Ascending aorta (tissue), 2 donors: ENCODE results near the gene PIEZO2. TPM values are rescaled to one million over a fixed set of nuclear protein-coding genes. Genes with fewer than 3 reads are reported as not detected.

Source experiments
- DNase-seq, 2 donors: peaks; one replicate each; pipeline ENCODE4 v3.0.0-alpha.2; 2019; ENCODE audit warnings: low spot score in 2 of 2
- H3K27ac ChIP-seq, 2 donors: fragments of 200-600 bp; sonication (generic); one replicate each; pipeline ENCODE4 v1.5.1; 2016 to 2017; ENCODE audit warnings: mild to moderate bottlenecking in 1 of 2
- H3K27me3 ChIP-seq: fragments of 200-600 bp; sonication (generic); one replicate; pipeline ENCODE4 v1.5.1; 2017
- H3K36me3 ChIP-seq, 2 donors: fragments of 200-600 bp; sonication (generic); one replicate each; pipeline ENCODE4 v1.5.1; 2016
- H3K4me1 ChIP-seq, 2 donors: fragments of 200-600 bp; sonication (generic); one replicate each; pipeline ENCODE4 v1.5.1; 2016 to 2017; ENCODE audit warnings: mild to moderate bottlenecking in 1 of 2
- H3K4me3 ChIP-seq, 2 donors: fragments of 200-600 bp; sonication (generic); one replicate each; pipeline ENCODE4 v1.5.1; 2016 to 2017; ENCODE audit warnings: mild to moderate bottlenecking in 1 of 2
- H3K9me3 ChIP-seq, 2 donors: fragments of 200-600 bp; sonication (generic); one replicate each; pipeline ENCODE4 v1.5.1; 2016
- intact Hi-C: fragments of 100-400 bp; cut with DNase I; formaldehyde crosslinking; loops from one replicate; pipeline ENCODE4 v1.15.1; 2023
- total RNA-seq: library from RNA; depleted of rRNA; stranded (reverse); fragments of >200 nt; gene quantifications from one replicate; pipeline ENCODE4 v1.1.0, GENCODE V29; 2016
- TF ChIP-seq, protein P1 (sequence below), 3 experiments: fragments of 200-600 bp in 2 of 3; fragments of 450-650 bp in 1 of 3; sonication (generic) in 2 of 3; IDR thresholded peaks; one replicate each; pipeline ENCODE4 v1.5.1; 2016 to 2019; ENCODE audit warnings: antibody characterized with exemption in 3 of 3, mild to moderate bottlenecking in 1 of 3, moderate library complexity in 1 of 3

Gene PIEZO2
- total RNA-seq, 1 donor from 2014 or later, result 3.1 TPM

DNA sequence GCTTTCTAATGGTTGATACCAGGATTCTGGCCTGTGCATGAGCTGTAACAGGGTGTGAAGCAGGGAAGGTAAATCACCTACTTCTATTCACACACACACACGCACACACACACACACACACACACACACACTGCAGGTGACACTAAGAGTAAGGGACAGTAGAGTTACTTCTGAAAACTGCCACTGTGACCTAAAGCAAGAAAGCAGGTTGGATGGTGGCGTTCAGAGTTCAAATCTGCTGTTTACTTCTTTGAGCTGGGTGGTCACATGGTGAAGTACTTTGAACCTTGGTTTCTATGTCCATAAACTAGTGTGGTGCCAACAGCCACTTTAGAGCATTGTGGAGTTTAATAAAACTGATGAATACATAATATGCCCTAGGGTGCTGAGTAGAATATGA, 248.0 kb downstream of the PIEZO2 start:
- TF ChIP-seq, protein P1, sequence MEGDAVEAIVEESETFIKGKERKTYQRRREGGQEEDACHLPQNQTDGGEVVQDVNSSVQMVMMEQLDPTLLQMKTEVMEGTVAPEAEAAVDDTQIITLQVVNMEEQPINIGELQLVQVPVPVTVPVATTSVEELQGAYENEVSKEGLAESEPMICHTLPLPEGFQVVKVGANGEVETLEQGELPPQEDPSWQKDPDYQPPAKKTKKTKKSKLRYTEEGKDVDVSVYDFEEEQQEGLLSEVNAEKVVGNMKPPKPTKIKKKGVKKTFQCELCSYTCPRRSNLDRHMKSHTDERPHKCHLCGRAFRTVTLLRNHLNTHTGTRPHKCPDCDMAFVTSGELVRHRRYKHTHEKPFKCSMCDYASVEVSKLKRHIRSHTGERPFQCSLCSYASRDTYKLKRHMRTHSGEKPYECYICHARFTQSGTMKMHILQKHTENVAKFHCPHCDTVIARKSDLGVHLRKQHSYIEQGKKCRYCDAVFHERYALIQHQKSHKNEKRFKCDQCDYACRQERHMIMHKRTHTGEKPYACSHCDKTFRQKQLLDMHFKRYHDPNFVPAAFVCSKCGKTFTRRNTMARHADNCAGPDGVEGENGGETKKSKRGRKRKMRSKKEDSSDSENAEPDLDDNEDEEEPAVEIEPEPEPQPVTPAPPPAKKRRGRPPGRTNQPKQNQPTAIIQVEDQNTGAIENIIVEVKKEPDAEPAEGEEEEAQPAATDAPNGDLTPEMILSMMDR (IDR thresholded peaks at IDR 0.05), result no peak
- Histone ChIP-seq H3K9me3 (no peaks in the 10 kb centered on the region), H3K4me3 (no peak overlapping the region), H3K27me3 (no peaks in the 10 kb centered on the region), H3K4me1 (no peaks in the 10 kb centered on the region), H3K27ac (no peak overlapping the region), H3K36me3 (no peaks in the 10 kb centered on the region)
- DNase-seq, result no peak
- intact Hi-C loops, result no loop called here

DNA sequence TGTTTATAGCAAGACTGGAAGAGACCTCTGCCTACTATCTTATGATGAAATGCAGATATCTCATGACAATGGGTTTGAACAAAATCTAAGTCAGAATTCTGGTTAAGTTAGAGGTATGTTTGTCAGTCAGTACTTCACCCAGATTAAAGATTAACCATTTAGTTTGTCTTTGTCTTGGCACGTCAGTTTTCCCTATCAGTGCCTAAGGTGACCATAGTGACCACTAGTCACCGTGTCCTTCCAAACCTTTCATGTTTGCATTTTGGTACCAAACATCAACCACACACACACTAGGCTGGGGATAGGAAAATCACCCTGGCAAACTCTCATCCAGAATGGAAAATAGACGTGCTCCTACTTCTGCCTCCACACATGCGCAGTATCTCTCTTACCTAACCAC, 248.9 kb downstream of the PIEZO2 start:
- TF ChIP-seq, protein P1 (IDR thresholded peaks at IDR 0.05), result no peak
- Histone ChIP-seq H3K4me1 (no peaks in the 10 kb centered on the region), H3K4me3 (no peak overlapping the region), H3K36me3 (no peaks in the 10 kb centered on the region), H3K9me3 (no peaks in the 10 kb centered on the region), H3K27me3 (no peaks in the 10 kb centered on the region), H3K27ac (no peak overlapping the region)
- intact Hi-C loops, result no loop called here
- no peak for DNase-seq

DNA sequence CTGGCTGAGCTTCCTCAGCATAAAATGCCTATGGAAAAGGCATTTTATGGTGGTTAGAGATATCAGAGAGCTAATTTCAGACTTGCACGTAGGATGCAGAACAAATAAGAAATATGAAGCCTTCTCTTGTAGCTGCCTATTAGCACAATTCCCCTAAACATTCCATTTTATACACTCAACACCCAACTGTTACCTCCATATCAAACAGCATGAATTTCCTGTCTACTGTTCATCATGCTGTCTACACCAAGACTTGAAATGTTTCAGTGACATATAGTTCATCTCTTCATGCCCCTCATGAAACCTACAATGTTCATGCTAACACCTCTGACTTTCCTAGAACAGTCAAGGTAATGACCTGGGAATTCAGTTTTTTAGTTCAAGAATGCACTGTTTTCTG, 249.9 kb downstream of the PIEZO2 start:
- Histone ChIP-seq H3K27ac (no peak overlapping the region), H3K27me3 (no peaks in the 10 kb centered on the region), H3K9me3 (no peaks in the 10 kb centered on the region), H3K36me3 (no peaks in the 10 kb centered on the region), H3K4me3 (no peak overlapping the region), H3K4me1 (no peaks in the 10 kb centered on the region)
- DNase-seq, result no peak
- intact Hi-C loops, result no loop called here
- TF ChIP-seq, protein P1 (IDR thresholded peaks at IDR 0.05), result no peak

DNA sequence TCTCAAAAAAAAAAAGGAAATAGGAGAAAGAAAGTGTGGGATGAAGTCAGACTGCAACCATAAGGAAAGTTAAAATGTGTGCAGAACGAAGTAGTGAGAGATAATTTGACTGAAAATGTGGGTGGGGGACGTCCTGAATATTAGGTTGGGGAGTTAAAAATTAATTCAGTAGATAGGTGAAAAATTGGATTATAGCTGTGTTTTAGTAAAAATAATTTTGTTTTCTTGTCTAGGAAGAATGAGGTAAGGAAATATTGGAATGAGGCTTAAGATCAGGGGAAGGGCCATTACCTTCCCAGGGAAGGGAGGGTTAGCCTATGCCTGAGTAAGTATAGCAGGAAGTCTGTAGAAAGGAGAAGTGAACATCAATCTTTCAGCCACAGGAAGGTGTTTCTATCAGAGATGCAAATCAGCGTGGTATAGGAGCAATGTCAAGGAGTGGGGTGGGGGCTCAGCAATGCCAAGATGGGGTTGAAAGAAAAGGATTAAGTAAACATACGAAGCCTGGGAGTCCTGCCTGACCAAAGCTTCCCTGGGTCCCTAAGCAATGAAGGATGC, 250.9 kb downstream of the PIEZO2 start:
- TF ChIP-seq, protein P1 (IDR thresholded peaks at IDR 0.05), result no peak
- DNase-seq, result no peak
- H3K27ac ChIP-seq, result no peak overlapping the region
- no peak overlapping the region for H3K4me3 ChIP-seq
- intact Hi-C loops, result no loop called here
- no peaks in the 10 kb centered on the region for H3K9me3 ChIP-seq
- H3K4me1 ChIP-seq, result no peaks in the 10 kb centered on the region
- H3K36me3 ChIP-seq, result no peaks in the 10 kb centered on the region
- no peaks in the 10 kb centered on the region for H3K27me3 ChIP-seq

DNA sequence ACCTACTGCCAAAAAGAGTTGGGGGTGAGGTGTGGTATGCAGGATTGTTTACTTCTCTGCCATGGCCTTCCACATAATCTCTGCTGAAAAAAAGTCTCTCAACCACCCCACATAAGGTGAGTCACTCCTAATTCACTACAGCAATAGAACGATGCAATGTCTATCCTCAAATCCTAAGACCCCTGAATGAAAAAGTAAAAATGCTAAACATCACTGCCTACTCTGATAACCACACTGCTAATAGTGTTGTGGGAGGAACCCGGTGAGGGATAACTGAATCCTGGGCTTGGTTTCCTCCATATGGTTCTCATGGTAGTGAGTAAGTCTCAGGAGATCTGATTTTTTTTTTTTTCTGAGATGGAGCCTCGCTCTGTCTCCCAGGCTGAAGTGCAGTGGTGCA, 252.5 kb downstream of the PIEZO2 start:
- H3K27ac ChIP-seq, result no peak overlapping the region
- H3K9me3 ChIP-seq, result no peaks in the 10 kb centered on the region
- no peak for DNase-seq
- no peaks in the 10 kb centered on the region for H3K36me3 ChIP-seq
- H3K27me3 ChIP-seq, result no peaks in the 10 kb centered on the region
- TF ChIP-seq, protein P1 (IDR thresholded peaks at IDR 0.05), result no peak
- no peak overlapping the region for H3K4me3 ChIP-seq
- intact Hi-C loops, result no loop called here
- no peaks in the 10 kb centered on the region for H3K4me1 ChIP-seq

DNA sequence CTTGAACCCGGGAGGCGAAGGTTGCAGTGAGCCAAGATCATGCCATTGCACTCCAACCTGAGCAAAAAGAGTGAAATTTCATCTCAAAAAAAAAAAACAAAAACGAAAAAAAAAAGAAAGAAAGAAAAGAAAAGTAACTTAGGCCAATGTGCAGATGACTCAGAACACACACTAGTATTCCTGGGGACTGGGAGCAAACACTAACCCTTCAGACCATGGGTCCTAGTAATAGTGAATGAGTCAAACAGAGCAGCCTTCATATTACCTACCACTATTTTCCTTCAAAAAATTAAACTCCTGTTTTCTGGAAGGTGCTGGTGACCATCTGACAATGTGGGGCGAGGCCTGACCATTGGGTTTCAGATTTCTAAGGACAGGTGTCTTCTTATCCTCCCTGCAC, 253.4 kb downstream of the PIEZO2 start:
- Histone ChIP-seq H3K4me1 (no peaks in the 10 kb centered on the region), H3K36me3 (no peaks in the 10 kb centered on the region), H3K27ac (no peak overlapping the region), H3K27me3 (no peaks in the 10 kb centered on the region), H3K4me3 (no peak overlapping the region), H3K9me3 (no peaks in the 10 kb centered on the region)
- intact Hi-C loops, result no loop called here
- DNase-seq, result no peak
- TF ChIP-seq, protein P1 (IDR thresholded peaks at IDR 0.05), result no peak
